ENCODE measurements around the gene ZNF521.
"Not testable (repeated sequence)": the region's sequence is repeated elsewhere in the genome, so short reads cannot be mapped to it uniquely, and the experiment has no call there.

ZNF521 gene

DNA sequence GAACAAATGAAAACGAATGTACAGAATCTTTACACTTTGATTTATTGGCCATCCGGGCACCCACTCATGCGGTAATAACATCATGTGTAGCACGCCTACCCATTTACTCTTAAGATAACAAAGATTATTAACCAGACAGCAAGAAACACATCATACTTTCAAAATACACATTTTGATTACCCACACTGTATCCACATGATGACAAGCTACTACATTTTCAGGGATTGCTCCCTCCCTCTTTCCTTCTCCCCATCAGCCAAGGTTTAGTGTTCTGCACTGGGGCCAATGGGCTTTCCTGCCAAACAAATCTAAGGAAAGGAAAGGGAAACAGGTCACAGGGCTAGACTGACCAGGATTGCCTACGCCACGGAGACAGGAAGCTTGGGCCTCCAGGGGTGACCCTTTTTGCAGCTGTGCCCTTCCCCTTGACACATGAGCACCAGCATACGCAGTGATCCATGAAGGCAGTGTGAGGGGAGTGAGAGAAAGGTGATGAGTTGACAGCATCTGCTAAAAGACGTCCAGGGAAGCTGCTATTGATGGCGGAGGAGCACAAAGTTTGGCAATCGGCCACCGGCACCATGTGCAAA lies 76.5 kb downstream of the ZNF521 start:
- no peak overlapping the region for H3K27ac ChIP-seq
- TF ChIP-seq ZFX (IDR thresholded peaks at IDR 0.05; ENCODE audit: borderline replicate concordance): no peak
- TF ChIP-seq, protein P1, sequence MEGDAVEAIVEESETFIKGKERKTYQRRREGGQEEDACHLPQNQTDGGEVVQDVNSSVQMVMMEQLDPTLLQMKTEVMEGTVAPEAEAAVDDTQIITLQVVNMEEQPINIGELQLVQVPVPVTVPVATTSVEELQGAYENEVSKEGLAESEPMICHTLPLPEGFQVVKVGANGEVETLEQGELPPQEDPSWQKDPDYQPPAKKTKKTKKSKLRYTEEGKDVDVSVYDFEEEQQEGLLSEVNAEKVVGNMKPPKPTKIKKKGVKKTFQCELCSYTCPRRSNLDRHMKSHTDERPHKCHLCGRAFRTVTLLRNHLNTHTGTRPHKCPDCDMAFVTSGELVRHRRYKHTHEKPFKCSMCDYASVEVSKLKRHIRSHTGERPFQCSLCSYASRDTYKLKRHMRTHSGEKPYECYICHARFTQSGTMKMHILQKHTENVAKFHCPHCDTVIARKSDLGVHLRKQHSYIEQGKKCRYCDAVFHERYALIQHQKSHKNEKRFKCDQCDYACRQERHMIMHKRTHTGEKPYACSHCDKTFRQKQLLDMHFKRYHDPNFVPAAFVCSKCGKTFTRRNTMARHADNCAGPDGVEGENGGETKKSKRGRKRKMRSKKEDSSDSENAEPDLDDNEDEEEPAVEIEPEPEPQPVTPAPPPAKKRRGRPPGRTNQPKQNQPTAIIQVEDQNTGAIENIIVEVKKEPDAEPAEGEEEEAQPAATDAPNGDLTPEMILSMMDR (IDR thresholded peaks at IDR 0.05): no peak

DNA sequence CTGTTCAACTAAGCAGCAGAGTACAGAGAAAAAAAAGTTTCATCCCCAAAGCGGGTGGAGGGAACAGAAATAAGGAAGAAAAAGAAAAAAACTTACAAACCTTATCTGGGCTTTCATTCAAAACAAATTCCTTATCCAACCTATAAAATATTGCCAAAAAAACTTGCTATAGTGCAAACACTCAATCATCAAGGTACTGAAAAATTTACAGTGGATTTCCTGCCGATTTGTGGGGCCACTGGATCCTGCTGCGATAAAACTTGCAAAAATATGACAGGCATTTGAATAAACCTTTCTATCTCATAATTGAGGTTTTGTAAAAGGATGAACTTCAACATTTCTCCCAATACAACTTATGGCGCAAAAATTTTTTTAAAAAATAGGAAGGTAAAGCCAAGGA lies 77.0 kb downstream of the ZNF521 start:
- no peak overlapping the region for H3K27ac ChIP-seq
- TF ChIP-seq, protein P1 (IDR thresholded peaks at IDR 0.05): no peak
- TF ChIP-seq ZFX (IDR thresholded peaks at IDR 0.05; ENCODE audit: borderline replicate concordance): no peak

DNA sequence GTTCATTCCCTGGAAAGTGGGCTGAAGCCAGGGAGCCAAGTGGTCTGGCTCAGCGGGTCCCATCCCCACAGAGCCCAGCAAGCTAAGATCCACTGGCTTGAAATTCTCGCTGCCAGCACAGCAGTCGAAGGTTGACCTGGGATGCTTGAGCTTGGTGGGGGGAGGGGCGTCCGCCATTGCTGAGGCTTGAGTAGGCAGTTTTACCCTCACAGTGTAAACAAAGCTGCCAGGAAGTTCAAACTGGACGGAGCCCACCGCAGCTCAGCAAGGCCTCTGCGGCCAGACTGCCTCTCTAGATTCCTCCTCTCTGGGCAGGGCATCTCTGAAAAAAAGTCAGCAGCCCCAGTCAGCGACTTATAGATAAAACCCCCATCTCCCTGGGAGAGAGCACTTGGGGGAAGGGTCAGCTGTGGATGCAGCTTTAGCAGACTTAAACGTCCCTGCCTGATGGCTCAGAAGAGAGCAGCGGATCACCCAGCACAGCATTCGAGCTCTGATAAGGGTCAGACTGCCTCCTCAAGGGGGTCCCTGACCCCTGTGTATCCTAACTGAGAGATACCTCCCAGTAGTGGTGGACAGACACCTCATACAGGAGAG lies 84.9 kb downstream of the ZNF521 start:
- H3K27ac ChIP-seq: not testable (repeated sequence)

DNA sequence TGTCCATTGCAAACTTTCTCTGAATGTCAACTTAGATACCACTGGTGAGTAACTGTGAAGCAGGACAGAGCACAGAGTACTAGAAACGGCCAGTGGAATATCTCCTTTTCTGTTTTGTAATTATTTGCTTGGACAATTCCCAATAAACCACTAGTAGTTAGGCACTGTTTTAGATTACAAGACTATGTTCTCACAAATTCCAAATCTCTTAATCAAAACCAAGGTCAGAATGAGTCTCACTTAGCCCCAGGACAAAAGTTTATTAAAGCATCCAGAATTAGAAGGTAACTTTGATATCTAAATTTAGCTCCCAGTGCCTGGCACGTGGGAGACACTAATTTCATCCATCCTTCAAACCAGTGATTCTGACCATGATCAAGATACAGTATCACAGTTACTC lies 89.0 kb downstream of the ZNF521 start:
- no peak overlapping the region for H3K27ac ChIP-seq
- no peak for TF ChIP-seq ZFX (IDR thresholded peaks at IDR 0.05; ENCODE audit: borderline replicate concordance)
- TF ChIP-seq, protein P1 (IDR thresholded peaks at IDR 0.05): no peak

DNA sequence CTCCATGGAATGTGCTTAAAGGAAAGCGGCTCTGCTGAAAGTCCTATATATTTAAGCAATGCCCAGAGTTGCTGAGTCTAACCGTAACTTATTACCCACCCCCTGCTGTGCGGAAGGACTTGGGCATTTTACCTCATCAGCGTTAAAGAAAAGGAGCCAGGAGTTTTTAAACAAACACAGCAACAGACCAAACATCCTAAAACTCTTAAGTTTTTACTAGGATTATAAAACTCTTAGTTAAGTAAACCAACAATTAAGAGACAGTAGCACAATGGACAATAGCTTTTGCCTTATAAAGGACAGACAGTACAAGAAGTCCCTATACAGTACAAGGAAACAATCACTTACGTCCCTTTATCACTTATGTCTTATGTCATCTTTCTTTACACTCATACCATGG lies 90.2 kb downstream of the ZNF521 start:
- no peak overlapping the region for H3K27ac ChIP-seq
- TF ChIP-seq, protein P1 (IDR thresholded peaks at IDR 0.05): no peak

DNA sequence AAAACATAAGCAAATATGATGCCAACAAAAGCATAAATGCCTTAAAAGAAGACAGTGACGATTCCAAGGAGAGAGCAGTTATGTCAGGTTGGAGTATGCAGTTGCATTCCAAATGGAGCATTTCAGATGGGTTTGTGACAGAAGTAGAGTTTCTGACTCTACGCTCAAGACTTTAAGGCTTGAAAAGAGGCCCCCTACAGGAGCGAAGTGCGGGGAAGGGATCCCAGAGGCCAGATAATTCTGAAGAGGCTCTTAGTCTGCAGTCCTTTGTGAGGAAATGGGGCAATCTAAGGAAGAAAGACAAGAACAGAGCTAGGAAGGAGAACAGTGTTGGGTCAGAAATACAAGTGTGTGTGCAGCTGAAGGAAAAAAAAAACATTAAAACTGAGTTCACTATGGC lies 95.5 kb downstream of the ZNF521 start:
- no peak for TF ChIP-seq ZFX (IDR thresholded peaks at IDR 0.05; ENCODE audit: borderline replicate concordance)
- TF ChIP-seq, protein P1 (IDR thresholded peaks at IDR 0.05): no peak
- H3K27ac ChIP-seq: no peak overlapping the region

DNA sequence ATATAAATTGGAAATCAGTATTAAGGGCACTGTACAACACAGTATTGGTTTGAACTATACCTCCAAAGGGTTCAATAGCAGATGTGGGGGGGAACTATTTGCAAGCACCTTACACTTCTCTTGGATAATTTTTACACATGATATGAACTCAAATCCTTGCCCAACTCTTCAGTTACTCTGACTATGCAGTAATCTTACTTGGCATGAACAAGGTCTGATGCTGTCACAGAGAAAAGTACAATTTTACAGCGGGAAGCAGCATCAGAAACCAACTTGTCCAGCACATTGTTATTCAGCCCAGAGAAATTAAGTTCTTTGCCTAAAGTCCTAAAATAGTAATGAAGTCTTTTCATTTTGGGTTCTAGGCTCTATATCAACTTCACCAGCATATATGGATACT lies 98.2 kb downstream of the ZNF521 start:
- H3K27ac ChIP-seq: no peak overlapping the region
- TF ChIP-seq, protein P1 (IDR thresholded peaks at IDR 0.05): no peak

DNA sequence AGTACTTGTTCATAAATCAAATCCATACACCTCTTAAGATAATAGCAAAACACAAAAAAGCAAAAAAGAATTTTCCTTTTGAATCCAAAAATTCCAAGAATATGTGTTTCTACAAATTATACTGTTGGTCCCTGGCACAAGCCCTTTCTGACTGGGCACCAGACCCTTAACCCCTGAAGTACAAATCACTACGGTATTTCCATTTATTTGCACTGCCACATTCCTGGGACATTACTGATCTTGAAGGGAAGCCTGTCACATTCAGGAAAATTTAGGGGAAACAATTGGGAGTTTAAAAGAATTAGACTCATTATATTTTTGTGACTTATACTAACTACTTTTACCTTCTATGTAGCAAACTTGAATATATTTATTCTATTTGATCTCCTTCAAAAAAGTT lies 98.8 kb downstream of the ZNF521 start:
- no peak for TF ChIP-seq ZFX (IDR thresholded peaks at IDR 0.05; ENCODE audit: borderline replicate concordance)
- TF ChIP-seq, protein P1 (IDR thresholded peaks at IDR 0.05): no peak
- no peak overlapping the region for H3K27ac ChIP-seq

Data from 22Rv1 (cell line).